ENCODE measurements around the gene EXT2. TPM values are rescaled to one million over a fixed set of nuclear protein-coding genes. Genes with fewer than 3 reads are reported as not detected.

Gene EXT2
- total RNA-seq, 4 donors from 2014 or later, result 52.6 to 116 (median 81.3) TPM

DNA sequence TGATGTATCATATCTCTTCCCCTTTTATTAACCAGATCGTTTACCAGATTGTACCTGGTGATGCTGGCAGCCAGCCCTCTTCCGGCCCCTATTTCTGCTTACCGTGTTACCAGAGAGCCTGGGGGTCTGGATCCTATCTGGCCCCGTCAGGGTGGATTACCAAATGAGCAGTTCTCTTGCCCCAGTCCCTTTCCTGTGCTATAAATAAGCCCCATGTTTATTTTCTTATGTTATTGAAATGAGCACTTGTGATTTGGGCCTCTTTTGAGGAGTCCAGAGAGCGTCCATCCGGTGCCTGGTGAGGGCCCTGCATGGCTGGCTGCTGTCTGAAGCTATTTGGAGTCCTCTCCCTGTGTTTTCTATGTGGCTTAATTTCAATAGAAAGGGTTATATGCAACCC lies 154.9 kb downstream of the EXT2 start:
- intact Hi-C loops (cut with DNase I; ENCODE audit: low total_unique reads), result no loop called here
- H3K36me3 ChIP-seq, result no peaks in the 10 kb centered on the region
- no peak for DNase-seq
- TF ChIP-seq, protein P1, sequence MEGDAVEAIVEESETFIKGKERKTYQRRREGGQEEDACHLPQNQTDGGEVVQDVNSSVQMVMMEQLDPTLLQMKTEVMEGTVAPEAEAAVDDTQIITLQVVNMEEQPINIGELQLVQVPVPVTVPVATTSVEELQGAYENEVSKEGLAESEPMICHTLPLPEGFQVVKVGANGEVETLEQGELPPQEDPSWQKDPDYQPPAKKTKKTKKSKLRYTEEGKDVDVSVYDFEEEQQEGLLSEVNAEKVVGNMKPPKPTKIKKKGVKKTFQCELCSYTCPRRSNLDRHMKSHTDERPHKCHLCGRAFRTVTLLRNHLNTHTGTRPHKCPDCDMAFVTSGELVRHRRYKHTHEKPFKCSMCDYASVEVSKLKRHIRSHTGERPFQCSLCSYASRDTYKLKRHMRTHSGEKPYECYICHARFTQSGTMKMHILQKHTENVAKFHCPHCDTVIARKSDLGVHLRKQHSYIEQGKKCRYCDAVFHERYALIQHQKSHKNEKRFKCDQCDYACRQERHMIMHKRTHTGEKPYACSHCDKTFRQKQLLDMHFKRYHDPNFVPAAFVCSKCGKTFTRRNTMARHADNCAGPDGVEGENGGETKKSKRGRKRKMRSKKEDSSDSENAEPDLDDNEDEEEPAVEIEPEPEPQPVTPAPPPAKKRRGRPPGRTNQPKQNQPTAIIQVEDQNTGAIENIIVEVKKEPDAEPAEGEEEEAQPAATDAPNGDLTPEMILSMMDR (IDR thresholded peaks at IDR 0.05), result no peak
- no peak for TF ChIP-seq POLR2A (IDR thresholded peaks at IDR 0.05)
- no peak overlapping the region for H3K27ac ChIP-seq
- no peaks in the 10 kb centered on the region for H3K9me3 ChIP-seq
- H3K4me3 ChIP-seq, result no peak overlapping the region
- H3K4me1 ChIP-seq, result no peaks in the 10 kb centered on the region
- no peaks in the 10 kb centered on the region for H3K27me3 ChIP-seq

DNA sequence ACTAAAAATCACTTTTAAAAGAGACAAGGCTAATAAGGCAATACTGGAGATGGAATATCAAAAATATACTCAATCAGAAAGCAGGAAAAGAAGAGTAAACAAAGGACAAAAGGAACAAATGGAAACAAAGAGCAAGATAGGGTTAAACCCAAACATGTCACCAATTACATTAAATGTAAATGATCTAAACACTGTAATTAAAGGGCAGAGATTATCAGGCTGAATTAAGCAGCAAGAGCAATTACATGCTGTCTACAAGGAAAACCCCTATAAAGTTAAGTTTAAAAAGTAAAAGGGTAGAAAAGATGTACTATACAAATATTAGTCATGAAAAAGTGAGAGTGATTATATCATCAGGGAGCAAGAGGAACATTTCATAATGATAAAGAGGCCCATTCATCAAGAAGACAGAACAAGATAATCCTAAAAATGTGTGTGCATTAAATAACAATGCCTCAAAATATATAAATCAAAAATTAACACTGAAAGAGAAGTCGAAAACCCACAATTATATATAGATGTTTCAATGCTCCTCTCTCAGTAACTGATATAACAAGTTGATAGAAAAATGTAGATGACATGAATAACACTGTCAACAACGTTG lies 157.6 kb downstream of the EXT2 start:
- intact Hi-C loops (cut with DNase I; ENCODE audit: low total_unique reads), result no loop called here
- TF ChIP-seq, protein P1 (IDR thresholded peaks at IDR 0.05), result no peak
- no peak for TF ChIP-seq POLR2A (IDR thresholded peaks at IDR 0.05)

DNA sequence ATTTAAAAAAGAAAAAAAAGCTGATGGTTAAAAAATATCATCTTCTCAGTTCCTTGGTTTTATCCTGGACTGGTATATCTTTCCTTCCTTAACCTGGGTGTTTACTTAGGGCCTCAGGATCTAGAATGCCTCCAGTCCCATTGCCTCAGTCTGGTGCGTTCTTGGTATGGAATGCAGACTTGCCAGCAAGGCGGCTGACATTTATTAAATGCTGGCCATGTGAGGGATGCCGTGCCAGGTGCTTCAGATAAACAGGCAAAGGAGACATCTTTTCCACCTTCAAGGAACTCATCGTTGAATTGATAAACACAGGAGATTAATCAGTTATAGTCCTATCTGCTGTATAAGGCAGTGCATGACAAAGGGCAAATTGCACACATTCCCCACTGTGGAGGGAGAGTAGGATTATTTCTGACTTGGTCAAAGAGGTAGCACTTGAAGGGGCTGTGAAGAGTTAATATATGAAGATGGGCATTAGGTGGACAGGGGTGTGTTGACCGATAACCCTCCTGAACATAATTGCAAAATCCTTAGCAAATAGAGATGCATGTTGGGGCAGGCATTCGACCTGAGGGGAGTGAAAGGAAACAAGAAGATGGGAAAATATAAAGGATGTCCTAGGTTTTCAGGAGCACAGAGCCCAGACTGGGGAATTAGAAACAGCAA lies 160.1 kb downstream of the EXT2 start:
- Histone ChIP-seq H3K4me1 (no peaks in the 10 kb centered on the region), H3K27ac (no peak overlapping the region), H3K4me3 (no peak overlapping the region), H3K27me3 (no peaks in the 10 kb centered on the region), H3K9me3 (no peaks in the 10 kb centered on the region), H3K36me3 (no peaks in the 10 kb centered on the region)
- no peak for DNase-seq
- intact Hi-C loops (cut with DNase I; ENCODE audit: low total_unique reads), result no loop called here
- TF ChIP-seq POLR2A (IDR thresholded peaks at IDR 0.05), result no peak
- TF ChIP-seq, protein P1 (IDR thresholded peaks at IDR 0.05), result no peak

More for the DNA sequence above, 157.6 kb downstream of the EXT2 start:
- Histone ChIP-seq H3K36me3 (no peaks in the 10 kb centered on the region), H3K9me3 (no peaks in the 10 kb centered on the region), H3K4me1 (no peaks in the 10 kb centered on the region), H3K27me3 (no peaks in the 10 kb centered on the region), H3K4me3 (no peak overlapping the region), H3K27ac (no peak overlapping the region)
- DNase-seq, result no peak

DNA sequence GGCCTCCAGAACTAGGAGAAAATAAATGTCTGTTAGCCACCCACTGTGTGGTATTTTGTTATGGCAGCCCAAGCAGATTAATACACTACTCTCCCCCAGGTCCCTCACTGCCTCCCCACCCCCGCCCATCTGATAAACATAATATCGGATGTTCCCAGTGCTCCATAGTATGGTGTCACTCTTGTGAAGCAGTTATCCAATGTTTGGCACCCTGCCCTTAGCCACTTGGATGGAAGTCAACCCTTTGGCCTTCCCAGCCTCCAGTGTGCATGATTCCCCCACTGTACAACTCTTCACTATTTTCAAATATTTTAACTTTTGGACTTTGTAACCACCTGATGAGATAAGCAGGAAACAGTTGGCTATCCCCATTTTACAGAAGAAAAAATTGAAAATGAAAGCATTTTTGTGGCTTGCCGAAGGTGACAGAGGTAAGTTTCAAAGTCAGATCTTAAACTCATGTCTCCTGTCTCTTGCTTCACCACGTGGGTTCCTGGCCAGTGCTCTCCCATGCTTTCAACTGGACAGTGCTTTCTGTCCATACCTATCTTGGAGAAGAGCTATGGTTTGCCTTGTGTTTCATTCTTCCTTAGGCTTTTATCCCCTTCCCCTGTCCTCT lies 161.3 kb downstream of the EXT2 start:
- TF ChIP-seq POLR2A (IDR thresholded peaks at IDR 0.05), result no peak
- TF ChIP-seq, protein P1 (IDR thresholded peaks at IDR 0.05), result no peak
- no peak overlapping the region for H3K4me3 ChIP-seq
- H3K27ac ChIP-seq, result no peak overlapping the region
- no peaks in the 10 kb centered on the region for H3K36me3 ChIP-seq
- intact Hi-C loops (cut with DNase I; ENCODE audit: low total_unique reads), result no loop called here
- no peaks in the 10 kb centered on the region for H3K9me3 ChIP-seq
- DNase-seq, result no peak
- no peaks in the 10 kb centered on the region for H3K4me1 ChIP-seq
- no peaks in the 10 kb centered on the region for H3K27me3 ChIP-seq
